Astrocyte (in vitro differentiated cells and primary cell): Measurements from ENCODE around the gene PPP2R5D. TPM values are rescaled to one million over a fixed set of nuclear protein-coding genes. Genes with fewer than 3 reads are reported as not detected.
"Not testable (repeated sequence)": the region's sequence is repeated elsewhere in the genome, so short reads cannot be mapped to it uniquely, and the experiment has no call there.

Source experiments
- DNase-seq: peaks from one replicate; pipeline ENCODE4 v3.0.0-alpha.2; 2010; ENCODE audit warnings: low read depth
- FAIRE-seq: peaks from 2 replicates; lab custom pipeline; 2011; peaks lifted over from hg19 to GRCh38; lab: Jason Lieb, UNC
- H2AFZ ChIP-seq: 2 replicates; pipeline ENCODE4 v1.6.0; 2012; ENCODE audit warnings: low read depth, low read length, inconsistent platforms
- H3K27ac ChIP-seq: 2 replicates; pipeline ENCODE4 v1.5.1; 2011; ENCODE audit warnings: low read depth, low read length, inconsistent platforms
- H3K27me3 ChIP-seq: 2 replicates; pipeline ENCODE4 v1.6.0; 2011; ENCODE audit warnings: low read length, inconsistent platforms; ENCODE audit not compliant: insufficient read depth
- H3K36me3 ChIP-seq: 2 replicates; pipeline ENCODE4 v1.5.1; 2011; ENCODE audit warnings: low read length, inconsistent platforms; ENCODE audit not compliant: insufficient read depth
- H3K4me1 ChIP-seq: 2 replicates; pipeline ENCODE4 v1.5.1; 2011; ENCODE audit warnings: low read length, inconsistent platforms; ENCODE audit not compliant: insufficient read depth
- H3K4me2 ChIP-seq: 2 replicates; pipeline ENCODE4 v1.6.0; 2012; ENCODE audit warnings: low read length, inconsistent platforms
- H3K4me3 ChIP-seq: 2 replicates; pipeline ENCODE4 v1.5.1; 2011; ENCODE audit warnings: low read depth, mild to moderate bottlenecking, low read length, inconsistent platforms; ENCODE audit not compliant: insufficient read depth
- H3K79me2 ChIP-seq: 2 replicates; pipeline ENCODE4 v1.6.0; 2012; ENCODE audit warnings: mild to moderate bottlenecking, low read length, inconsistent platforms; ENCODE audit not compliant: insufficient read depth
- H3K9ac ChIP-seq: 2 replicates; pipeline ENCODE4 v1.6.0; 2012; ENCODE audit warnings: mild to moderate bottlenecking, low read length, inconsistent platforms
- H3K9me3 ChIP-seq: 2 replicates; pipeline ENCODE4 v1.5.1; 2012; ENCODE audit warnings: low read depth, mild to moderate bottlenecking, low read length, inconsistent platforms; ENCODE audit not compliant: insufficient read depth
- H4K20me1 ChIP-seq: 2 replicates; pipeline ENCODE4 v1.6.0; 2012; ENCODE audit warnings: low read length, inconsistent platforms; ENCODE audit not compliant: insufficient read depth
- H3K27ac Mint-ChIP-seq: one replicate; pipeline ENCODE4 v1.8.0; 2021; ENCODE audit warnings: mild to moderate bottlenecking, mixed read lengths; ENCODE audit not compliant: unreplicated experiment
- H3K27me3 Mint-ChIP-seq: one replicate; pipeline ENCODE4 v1.8.0; 2021; ENCODE audit warnings: low read depth, mixed read lengths; ENCODE audit not compliant: unreplicated experiment
- H3K36me3 Mint-ChIP-seq: one replicate; pipeline ENCODE4 v1.8.0; 2021; ENCODE audit warnings: low read depth, mixed read lengths; ENCODE audit not compliant: unreplicated experiment
- H3K4me1 Mint-ChIP-seq: one replicate; pipeline ENCODE4 v1.8.0; 2021; ENCODE audit warnings: low read depth, mixed read lengths; ENCODE audit not compliant: unreplicated experiment
- H3K4me3 Mint-ChIP-seq: one replicate; pipeline ENCODE4 v1.8.0; 2021; ENCODE audit warnings: mild to moderate bottlenecking, moderate library complexity, mixed read lengths; ENCODE audit not compliant: unreplicated experiment
- H3K9me3 Mint-ChIP-seq: one replicate; pipeline ENCODE4 v1.8.0; 2021; ENCODE audit warnings: mild to moderate bottlenecking, mixed read lengths; ENCODE audit not compliant: unreplicated experiment
- CTCF ChIP-seq: IDR thresholded peaks from 2 replicates; pipeline ENCODE4 v1.5.1; 2011; ENCODE audit warnings: low read depth, mild to moderate bottlenecking, inconsistent platforms, low read length, moderate library complexity; ENCODE audit not compliant: insufficient read depth
- EZH2 ChIP-seq: IDR thresholded peaks from 2 replicates; pipeline ENCODE4 v1.6.1; 2012; ENCODE audit warnings: mild to moderate bottlenecking, low read length, inconsistent platforms; ENCODE audit not compliant: insufficient read depth
- total RNA-seq: library from RNA; stranded (reverse); gene quantifications from 2 replicates; pipeline ENCODE4 v1.2.1, GENCODE V29; 2021

PPP2R5D gene
- total RNA-seq, 1 donor from 2014 or later = 53.0 TPM

GRCh38 chr6:42989923-42990322 is 5.6 kb downstream of the PPP2R5D start:
- FAIRE-seq = no peak
- Mint-ChIP-seq H3K27me3 (no peaks in the 10 kb centered on the region), H3K27ac (no peak overlapping the region)

GRCh38 chr6:42993445-42993844 is 9.1 kb downstream of the PPP2R5D start:
- DNase-seq (no peak), FAIRE-seq (peak; percentile 47)
- Mint-ChIP-seq H3K9me3 (no peaks in the 10 kb centered on the region), H3K4me3 (no peak overlapping the region), H3K27me3 (no peaks in the 10 kb centered on the region), H3K27ac (peak overlapping the region; percentile 13), H3K4me1 (peaks cover 4% of the 10 kb centered on the region), H3K36me3 (peaks cover 12% of the 10 kb centered on the region)
- no peak for TF ChIP-seq EZH2
- no peak for TF ChIP-seq CTCF
- Histone ChIP-seq H3K4me3 (no peak overlapping the region), H3K27me3 (no peaks in the 10 kb centered on the region), H3K4me1 (no peaks in the 10 kb centered on the region), H3K4me2 (no peak overlapping the region), H3K9me3 (no peaks in the 10 kb centered on the region), H3K79me2 (peaks cover 28% of the 10 kb centered on the region), H3K36me3 (peaks cover 12% of the 10 kb centered on the region), H2AFZ (no peak overlapping the region), H3K9ac (no peak overlapping the region), H3K27ac (no peak overlapping the region), H4K20me1 (peaks cover 29% of the 10 kb centered on the region)

More at GRCh38 chr6:42989923-42990322, 5.6 kb downstream of the PPP2R5D start:
- H3K4me1 ChIP-seq = peaks cover 17% of the 10 kb centered on the region
- H3K9me3 ChIP-seq = no peaks in the 10 kb centered on the region
- H3K27ac ChIP-seq = no peak overlapping the region
- no peaks in the 10 kb centered on the region for H3K9me3 Mint-ChIP-seq
- H3K36me3 Mint-ChIP-seq = peaks cover 14% of the 10 kb centered on the region
- H3K36me3 ChIP-seq = peaks cover 12% of the 10 kb centered on the region
- peaks cover 27% of the 10 kb centered on the region for H3K4me1 Mint-ChIP-seq
- no peaks in the 10 kb centered on the region for H3K27me3 ChIP-seq
- H3K4me3 ChIP-seq = no peak overlapping the region
- no peak overlapping the region for H3K4me3 Mint-ChIP-seq
- DNase-seq = no peak
- no peak overlapping the region for H3K4me2 ChIP-seq
- H3K9ac ChIP-seq = no peak overlapping the region
- H4K20me1 ChIP-seq = peaks cover 63% of the 10 kb centered on the region
- H2AFZ ChIP-seq = no peak overlapping the region
- no peak for TF ChIP-seq CTCF
- no peak for TF ChIP-seq EZH2
- H3K79me2 ChIP-seq = peaks cover 52% of the 10 kb centered on the region

- Histone ChIP-seq H3K4me2 (no peak overlapping the region), H3K36me3 (peaks cover 7% of the 10 kb centered on the region), H4K20me1 (peaks cover 12% of the 10 kb centered on the region), H3K9ac (no peak overlapping the region), H3K27me3 (no peaks in the 10 kb centered on the region), H2AFZ (no peak overlapping the region), H3K4me3 (no peak overlapping the region), H3K27ac (no peak overlapping the region), H3K9me3 (no peaks in the 10 kb centered on the region), H3K4me1 (no peaks in the 10 kb centered on the region), H3K79me2 (peaks cover 19% of the 10 kb centered on the region)
- Mint-ChIP-seq H3K9me3 (no peaks in the 10 kb centered on the region), H3K4me3 (no peak overlapping the region), H3K27ac (no peak overlapping the region), H3K27me3 (no peaks in the 10 kb centered on the region), H3K36me3 (peaks cover 6% of the 10 kb centered on the region), H3K4me1 (peaks cover 3% of the 10 kb centered on the region)
- DNase-seq (no peak), FAIRE-seq (no peak)
- TF ChIP-seq EZH2 = no peak
- TF ChIP-seq CTCF = no peak
These were observed 12.1 kb downstream of the PPP2R5D start for GRCh38 chr6:42996513-42996912.

GRCh38 chr6:42998205-42998604 is 13.8 kb downstream of the PPP2R5D start:
- H3K27ac Mint-ChIP-seq, H3K4me1 ChIP-seq, H3K27ac ChIP-seq, H3K4me3 Mint-ChIP-seq, H3K36me3 ChIP-seq, H3K27me3 ChIP-seq, H2AFZ ChIP-seq, H3K4me3 ChIP-seq, DNase-seq, H3K4me2 ChIP-seq, H3K4me1 Mint-ChIP-seq, H3K27me3 Mint-ChIP-seq, H3K36me3 Mint-ChIP-seq, H3K9me3 Mint-ChIP-seq, FAIRE-seq, H3K9me3 ChIP-seq, H3K9ac ChIP-seq: not testable (repeated sequence)
- Histone ChIP-seq H4K20me1 (peaks cover 12% of the 10 kb centered on the region), H3K79me2 (peaks cover 16% of the 10 kb centered on the region)
